IMR-90 (cell line): ENCODE data around the gene PAX5. TPM values are rescaled to one million over a fixed set of nuclear protein-coding genes. Genes with fewer than 3 reads are reported as not detected.

Source experiments
- ATAC-seq: fragments of 200-7000 bp; cut with Tn5 transposase; 2 replicates; pipeline ENCODE4 v1.9.1; 2020; ENCODE audit warnings: low read depth, mild to moderate bottlenecking, moderate library complexity
- BruUV-seq: library from RNA; stranded (reverse); fragments of 400-500 nt; replicated peaks from 2 replicates; lab custom pipeline; 2021; lab: Mats Ljungman, UMichigan
- CTCF ChIA-PET: fragments of 300-600 bp; formaldehyde crosslinking; extraction: SDS; loops from one replicate; lab custom pipeline; 2021; ENCODE audit warnings: antibody characterized with exemption; lab: Yijun Ruan, JAX
- POLR2A ChIA-PET: fragments of 300-600 bp; sonication (Branson Sonifier 250); formaldehyde crosslinking; loops from one replicate; lab custom pipeline; 2022; ENCODE audit warnings: antibody characterized with exemption; ENCODE audit not compliant: unreplicated experiment; lab: Charles Lee
- DNase-seq: peaks from one replicate; pipeline ENCODE4 v3.0.0; 2013
- H2AFZ ChIP-seq: replicated peaks from 2 replicates; pipeline ENCODE3; 2013; ENCODE audit warnings: low read length, mild to moderate bottlenecking; ENCODE audit not compliant: poor library complexity
- H2AK5ac ChIP-seq: 2 replicates; pipeline ENCODE4 v1.6.1; 2013; ENCODE audit warnings: low read depth, low read length, inconsistent platforms
- H2AK9ac ChIP-seq: replicated peaks from 2 replicates; pipeline ENCODE3; 2013; ENCODE audit warnings: mild to moderate bottlenecking, low read depth, low read length, moderate library complexity; ENCODE audit not compliant: poor library complexity
- H2BK120ac ChIP-seq: 2 replicates; pipeline ENCODE4 v1.6.1; 2013; ENCODE audit warnings: low read depth, low read length, inconsistent platforms
- H2BK15ac ChIP-seq: 3 replicates; pipeline ENCODE4 v1.6.1; 2013; ENCODE audit warnings: low read depth, low read length, inconsistent platforms
- H2BK20ac ChIP-seq: 2 replicates; pipeline ENCODE4 v1.6.1; 2013; ENCODE audit warnings: low read depth, mild to moderate bottlenecking, inconsistent platforms, low read length, moderate library complexity
- H2BK5ac ChIP-seq: 2 replicates; pipeline ENCODE4 v1.6.1; 2013; ENCODE audit warnings: mild to moderate bottlenecking, low read depth, low read length, inconsistent platforms; ENCODE audit not compliant: poor library complexity, severe bottlenecking
- H3K14ac ChIP-seq: replicated peaks from 2 replicates; pipeline ENCODE4 v1.6.1; 2013; ENCODE audit warnings: low read depth, low read length, inconsistent platforms
- H3K18ac ChIP-seq: 2 replicates; pipeline ENCODE4 v1.6.1; 2013; ENCODE audit warnings: low read depth, low read length, control low read depth
- H3K23ac ChIP-seq: 2 replicates; pipeline ENCODE4 v1.6.1; 2013; ENCODE audit warnings: low read depth, low read length, inconsistent platforms
- H3K27ac ChIP-seq: 2 replicates; pipeline ENCODE4 v1.5.1; 2013; ENCODE audit warnings: mild to moderate bottlenecking, control low read depth, low read length; ENCODE audit not compliant: insufficient read depth
- H3K27me3 ChIP-seq: 2 replicates; pipeline ENCODE4 v1.6.1; 2013; ENCODE audit warnings: low read length; ENCODE audit not compliant: control insufficient read depth, insufficient read depth
- H3K36me3 ChIP-seq: 2 replicates; pipeline ENCODE4 v1.6.1; 2013; ENCODE audit warnings: low read length, mixed read lengths; ENCODE audit not compliant: control insufficient read depth, insufficient read depth
- H3K4ac ChIP-seq: 2 replicates; pipeline ENCODE4 v1.6.1; 2013; ENCODE audit warnings: low read depth, low read length, inconsistent platforms
- H3K4me1 ChIP-seq: 2 replicates; pipeline ENCODE4 v1.6.1; 2013; ENCODE audit warnings: low read length, mixed read lengths; ENCODE audit not compliant: control insufficient read depth, insufficient read depth
- H3K4me2 ChIP-seq: 2 replicates; pipeline ENCODE4 v1.6.1; 2013; ENCODE audit warnings: low read depth, mild to moderate bottlenecking, control low read depth, low read length, moderate library complexity
- H3K4me3 ChIP-seq: 2 replicates; pipeline ENCODE4 v1.5.1; 2013; ENCODE audit warnings: low read depth, mild to moderate bottlenecking, control low read depth, low read length, moderate library complexity; ENCODE audit not compliant: insufficient read depth
- H3K56ac ChIP-seq: 2 replicates; pipeline ENCODE4 v1.6.1; 2013; ENCODE audit warnings: low read length, inconsistent platforms; ENCODE audit not compliant: insufficient read depth; ENCODE audit errors: extremely low read depth
- H3K79me1 ChIP-seq, 2 experiments: 2 replicates each; pipeline ENCODE4 v1.6.1; 2013; ENCODE audit warnings: low read length in 2 of 2, inconsistent platforms in 1 of 2, low read depth in 1 of 2
- H3K9ac ChIP-seq: 2 replicates; pipeline ENCODE4 v1.6.1; 2013; ENCODE audit warnings: low read depth, low read length, control low read depth
- H3K9me1 ChIP-seq: 2 replicates; pipeline ENCODE4 v1.6.1; 2013; ENCODE audit warnings: low read length, inconsistent platforms; ENCODE audit not compliant: insufficient read depth
- H3K9me3 ChIP-seq: 2 replicates; pipeline ENCODE4 v1.6.1; 2013; ENCODE audit warnings: low read length; ENCODE audit not compliant: control insufficient read depth, insufficient read depth
- H4K20me1 ChIP-seq: 2 replicates; pipeline ENCODE4 v1.6.1; 2013; ENCODE audit warnings: low read length, inconsistent platforms; ENCODE audit not compliant: insufficient read depth
- H4K5ac ChIP-seq: 2 replicates; pipeline ENCODE4 v1.6.1; 2013; ENCODE audit warnings: mild to moderate bottlenecking, low read depth, low read length, control low read depth
- H4K8ac ChIP-seq, 2 experiments: 2 replicates each; pipeline ENCODE4 v1.6.1; 2013; ENCODE audit warnings: low read depth in 2 of 2, low read length in 2 of 2, control low read depth in 1 of 2, inconsistent platforms in 1 of 2
- H4K91ac ChIP-seq: 2 replicates; pipeline ENCODE4 v1.6.1; 2013; ENCODE audit warnings: low read depth, low read length, inconsistent platforms; ENCODE audit not compliant: insufficient read depth
- BHLHE40 ChIP-seq: fragments of 150-350 bp; IDR thresholded peaks from 2 replicates; pipeline ENCODE4 v1.6.1; 2016; ENCODE audit warnings: mild to moderate bottlenecking, low read depth, low read length
- CHD1 ChIP-seq: IDR thresholded peaks from 2 replicates; pipeline ENCODE4 v1.6.1; 2012; ENCODE audit warnings: low read depth, low read length, improper control_type of control experiment
- POLR2A ChIP-seq: IDR thresholded peaks from 2 replicates; pipeline ENCODE4 v1.6.1; 2012; ENCODE audit warnings: mild to moderate bottlenecking, low read depth, low read length
- SMC3 ChIP-seq: fragments of 150-350 bp; IDR thresholded peaks from 2 replicates; pipeline ENCODE4 v1.6.1; 2016; ENCODE audit warnings: low read depth, mild to moderate bottlenecking, antibody characterized with exemption, low read length, moderate library complexity
- WGBS, 2 experiments: methylation state at CpG; one replicate each; pipeline versions ENCODE4 v1.1.5 to v1.1.7; 2013; ENCODE audit warnings: missing lambda C conversion rate in 2 of 2; ENCODE audit not compliant: insufficient read length in 1 of 2; ENCODE audit errors: extremely low coverage in 2 of 2; 5-methylcytosine and 5-hydroxymethylcytosine counted together
- dilution Hi-C: fragments of 300-500 bp; cut with HindIII; formaldehyde crosslinking; loops from one replicate; pipeline ENCODE4 v1.14.3; 2018; ENCODE audit warnings: low sequenced_read_pairs; ENCODE audit not compliant: unreplicated experiment
- in situ Hi-C: fragments of 300-500 bp; cut with MboI; formaldehyde crosslinking; loops from 3 replicates; pipeline ENCODE4 v1.14.3; 2019; ENCODE audit warnings: low sequenced_read_pairs, inconsistent platforms, mixed read lengths
- intact Hi-C: fragments of 100-400 bp; cut with micrococcal nuclease; formaldehyde crosslinking; loops from 2 replicates; pipeline ENCODE4 v1.10.0; 2022
- polyA plus RNA-seq, 3 experiments: library from polyadenylated mRNA; depleted of rRNA; stranded (reverse); fragments of >200 nt; gene quantifications; 2 replicates each; pipeline ENCODE4 v1.2.3, GENCODE V29; 2012; ENCODE audit warnings: low replicate concordance in 1 of 3
- total RNA-seq: library from RNA; depleted of rRNA; stranded (reverse); fragments of >200 nt; gene quantifications from 2 replicates; pipeline ENCODE4 v1.2.3, GENCODE V29; 2012
- TF ChIP-seq, protein P1 (sequence below): conservative IDR thresholded peaks from 2 replicates; pipeline ENCODE4 v1.5.1; 2012; ENCODE audit warnings: mild to moderate bottlenecking, low read depth, low read length, improper control_type of control experiment
- TF ChIP-seq, protein P2 (sequence below): fragments of 150-350 bp; IDR thresholded peaks from 2 replicates; pipeline ENCODE4 v1.6.1; 2016; ENCODE audit warnings: low read depth, mild to moderate bottlenecking, low read length, moderate library complexity, borderline replicate concordance

The PAX5 gene
- total and polyA plus RNA-seq, 2 of the 4 experiments (the other 2 are of a cell fraction): not detected

DNA sequence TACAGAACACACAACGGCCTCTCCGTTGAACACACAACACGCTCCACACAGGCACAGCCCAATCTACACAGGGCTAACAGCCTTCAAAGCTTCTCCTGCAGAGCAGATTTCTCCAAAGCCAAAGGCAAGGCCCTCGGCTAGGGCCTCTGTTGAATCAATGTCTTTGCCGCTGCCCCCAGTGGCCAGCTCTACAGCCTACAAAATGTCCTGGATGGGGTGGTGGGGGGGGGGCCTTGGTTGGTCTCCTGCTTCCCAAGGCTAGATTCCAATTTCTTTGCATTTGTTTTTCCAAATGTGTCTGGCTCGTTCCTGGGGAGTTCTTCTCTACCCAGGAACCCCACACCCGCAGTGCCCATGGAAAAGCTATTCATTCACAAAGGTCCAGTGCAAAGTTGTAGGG is 167.2 kb downstream of the PAX5 start:
- Histone ChIP-seq H3K36me3 (no peaks in the 10 kb centered on the region), H2BK15ac (no peak overlapping the region), H3K18ac (no peak overlapping the region), H3K23ac (no peak overlapping the region), H2BK5ac (no peak overlapping the region), H3K4me2 (no peak overlapping the region), H3K9me1 (no peaks in the 10 kb centered on the region), H4K8ac (no peak overlapping the region), H3K27ac (no peak overlapping the region), H4K5ac (no peak overlapping the region), H2AK5ac (no peak overlapping the region), H4K91ac (no peak overlapping the region), H3K4me3 (no peak overlapping the region), H3K27me3 (peaks cover 54% of the 10 kb centered on the region), H4K20me1 (no peaks in the 10 kb centered on the region; the same call in 1 of the 2 replicates), H2BK120ac (no peak overlapping the region), H3K79me1 (no peaks in the 10 kb centered on the region), H3K14ac (no peak overlapping the region), H2AK9ac (no peak overlapping the region), H3K4ac (no peak overlapping the region), H3K56ac (no peak overlapping the region), H2AFZ (no peak overlapping the region), H3K9ac (no peak overlapping the region), H3K4me1 (no peaks in the 10 kb centered on the region), H3K9me3 (no peaks in the 10 kb centered on the region), H2BK20ac (no peak overlapping the region)
- ChIA-PET CTCF (no interaction called here), POLR2A (no interaction called here)
- TF ChIP-seq POLR2A: no peak
- TF ChIP-seq, protein P1, sequence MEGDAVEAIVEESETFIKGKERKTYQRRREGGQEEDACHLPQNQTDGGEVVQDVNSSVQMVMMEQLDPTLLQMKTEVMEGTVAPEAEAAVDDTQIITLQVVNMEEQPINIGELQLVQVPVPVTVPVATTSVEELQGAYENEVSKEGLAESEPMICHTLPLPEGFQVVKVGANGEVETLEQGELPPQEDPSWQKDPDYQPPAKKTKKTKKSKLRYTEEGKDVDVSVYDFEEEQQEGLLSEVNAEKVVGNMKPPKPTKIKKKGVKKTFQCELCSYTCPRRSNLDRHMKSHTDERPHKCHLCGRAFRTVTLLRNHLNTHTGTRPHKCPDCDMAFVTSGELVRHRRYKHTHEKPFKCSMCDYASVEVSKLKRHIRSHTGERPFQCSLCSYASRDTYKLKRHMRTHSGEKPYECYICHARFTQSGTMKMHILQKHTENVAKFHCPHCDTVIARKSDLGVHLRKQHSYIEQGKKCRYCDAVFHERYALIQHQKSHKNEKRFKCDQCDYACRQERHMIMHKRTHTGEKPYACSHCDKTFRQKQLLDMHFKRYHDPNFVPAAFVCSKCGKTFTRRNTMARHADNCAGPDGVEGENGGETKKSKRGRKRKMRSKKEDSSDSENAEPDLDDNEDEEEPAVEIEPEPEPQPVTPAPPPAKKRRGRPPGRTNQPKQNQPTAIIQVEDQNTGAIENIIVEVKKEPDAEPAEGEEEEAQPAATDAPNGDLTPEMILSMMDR: no peak
- TF ChIP-seq SMC3: no peak
- TF ChIP-seq BHLHE40: no peak
- TF ChIP-seq, protein P2, sequence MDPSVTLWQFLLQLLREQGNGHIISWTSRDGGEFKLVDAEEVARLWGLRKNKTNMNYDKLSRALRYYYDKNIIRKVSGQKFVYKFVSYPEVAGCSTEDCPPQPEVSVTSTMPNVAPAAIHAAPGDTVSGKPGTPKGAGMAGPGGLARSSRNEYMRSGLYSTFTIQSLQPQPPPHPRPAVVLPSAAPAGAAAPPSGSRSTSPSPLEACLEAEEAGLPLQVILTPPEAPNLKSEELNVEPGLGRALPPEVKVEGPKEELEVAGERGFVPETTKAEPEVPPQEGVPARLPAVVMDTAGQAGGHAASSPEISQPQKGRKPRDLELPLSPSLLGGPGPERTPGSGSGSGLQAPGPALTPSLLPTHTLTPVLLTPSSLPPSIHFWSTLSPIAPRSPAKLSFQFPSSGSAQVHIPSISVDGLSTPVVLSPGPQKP: no peak
- no peak for TF ChIP-seq CHD1
- no peak for ATAC-seq
- dilution Hi-C loops: no loop called here
- in situ Hi-C loops: loop anchor here (25.0 kb wide), 1 partner anchor 395 kb away; no protein-coding TSS in a partner anchor
- BruUV-seq: no TSS peak
- intact Hi-C loops: no loop called here
- WGBS, 2 experiments: no CpG with 5 or more reads among the region's 7 CpGs
- DNase-seq: no peak
